Duodenal mucosa (tissue), 2 donors: ENCODE data around the gene POLR3K.

Experiments
- H3K27ac ChIP-seq: one replicate; pipeline ENCODE4 v1.7.0; 2013; ENCODE audit warnings: low read depth, low read length
- H3K27me3 ChIP-seq, 2 donors: one replicate each; pipeline ENCODE4 v1.7.0; 2013; ENCODE audit warnings: low read length in 2 of 2, control low read depth in 1 of 2; ENCODE audit not compliant: insufficient read depth in 2 of 2, control insufficient read depth in 1 of 2
- H3K36me3 ChIP-seq, 2 donors: one replicate each; pipeline ENCODE4 v1.7.0; 2013; ENCODE audit warnings: low read length in 2 of 2, control low read depth in 1 of 2; ENCODE audit not compliant: insufficient read depth in 2 of 2, control insufficient read depth in 1 of 2
- H3K4me1 ChIP-seq, 2 donors: one replicate each; pipeline ENCODE4 v1.7.0; 2013; ENCODE audit warnings: low read length in 2 of 2, control low read depth in 1 of 2; ENCODE audit not compliant: insufficient read depth in 2 of 2, control insufficient read depth in 1 of 2
- H3K4me3 ChIP-seq, 2 donors: one replicate each; pipeline ENCODE4 v1.7.0; 2013; ENCODE audit warnings: low read length in 2 of 2, low read depth in 1 of 2
- H3K9ac ChIP-seq, 2 donors: one replicate each; pipeline ENCODE4 v1.7.0; 2013; ENCODE audit warnings: low read length in 2 of 2, low read depth in 1 of 2
- H3K9me3 ChIP-seq, 2 donors: one replicate each; pipeline ENCODE4 v1.7.0; 2013; ENCODE audit warnings: low read length in 2 of 2, control low read depth in 1 of 2; ENCODE audit not compliant: control insufficient read depth in 1 of 2

POLR3K gene

DNA sequence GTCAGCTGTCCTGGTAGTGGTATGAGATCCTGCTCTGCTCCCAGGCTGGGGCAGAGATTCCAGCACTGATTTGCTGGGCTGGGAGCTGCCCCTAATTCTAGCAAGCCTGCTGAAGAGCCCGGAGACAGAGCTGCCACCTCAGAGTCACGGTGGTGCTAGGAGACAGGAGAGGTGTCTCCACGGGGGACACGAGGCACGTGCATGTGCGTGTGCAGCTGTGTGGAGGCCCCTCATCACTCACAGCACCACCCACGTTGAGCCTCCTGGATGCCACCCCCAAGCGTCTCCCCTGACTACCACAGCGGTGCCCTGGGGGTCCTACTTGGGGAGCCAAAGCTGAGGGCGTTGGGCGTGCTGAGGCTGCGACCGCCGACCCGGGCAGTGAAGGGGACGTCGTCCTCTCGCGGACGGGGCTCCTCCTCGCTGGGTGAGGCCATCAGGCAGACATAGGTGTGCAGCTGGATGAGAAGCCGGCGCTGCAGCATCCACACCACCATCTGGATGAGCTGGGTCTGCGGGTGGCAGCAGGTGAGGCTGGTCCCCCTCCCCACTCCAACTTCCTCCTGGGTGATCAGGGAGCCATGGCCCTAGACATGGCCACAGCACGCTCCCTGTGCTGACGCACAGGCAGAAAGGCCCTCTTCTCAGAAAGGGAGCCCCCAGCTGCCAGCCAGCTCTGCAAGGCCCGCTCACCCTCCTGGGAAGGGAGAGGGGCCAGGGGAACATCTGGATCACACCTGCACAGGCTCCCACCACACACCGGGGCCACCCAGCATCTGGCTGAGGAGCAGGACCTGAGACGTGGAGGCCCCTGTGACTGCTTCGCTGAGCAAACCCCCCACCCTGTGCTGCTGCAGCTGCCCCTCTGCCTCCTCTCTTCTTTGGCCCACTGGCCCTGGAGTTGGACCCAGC is 36.2 kb upstream of the POLR3K start:
- H3K36me3 ChIP-seq, result peaks cover 8 to 53% of the 10 kb centered on the region in 2 donors
- H3K4me3 ChIP-seq, result no peak overlapping the region
- H3K9ac ChIP-seq, result no peak overlapping the region
- no peak overlapping the region for H3K27ac ChIP-seq
- no peaks in the 10 kb centered on the region for H3K27me3 ChIP-seq
- peaks cover 7 to 10% of the 10 kb centered on the region in 2 donors for H3K4me1 ChIP-seq
- no peaks in the 10 kb centered on the region for H3K9me3 ChIP-seq

DNA sequence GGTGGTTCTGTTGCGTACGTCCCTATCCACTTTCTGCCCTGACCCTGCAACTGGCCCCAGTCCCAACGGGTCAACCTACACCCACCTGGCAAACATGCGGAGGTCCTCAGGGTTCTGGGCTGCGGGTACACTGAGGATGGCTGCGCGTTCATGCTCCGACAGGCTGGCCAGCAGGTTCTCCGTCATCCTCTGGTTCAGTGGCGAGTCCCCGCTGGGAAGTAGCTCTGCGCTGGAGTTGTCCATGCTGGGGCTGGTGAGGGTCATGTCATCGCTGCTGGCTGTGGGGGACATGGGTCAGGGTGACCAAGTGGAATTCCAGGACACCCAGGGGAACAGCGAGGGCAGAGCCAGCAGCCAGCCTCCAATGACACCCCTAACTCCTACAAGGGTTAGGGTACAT is 35.2 kb upstream of the POLR3K start:
- Histone ChIP-seq H3K9me3 (no peaks in the 10 kb centered on the region), H3K27ac (no peak overlapping the region), H3K9ac (no peak overlapping the region), H3K4me1 (peaks cover 15 to 17% of the 10 kb centered on the region in 2 donors), H3K27me3 (no peaks in the 10 kb centered on the region), H3K4me3 (no peak overlapping the region), H3K36me3 (peaks cover 8 to 56% of the 10 kb centered on the region in 2 donors)

DNA sequence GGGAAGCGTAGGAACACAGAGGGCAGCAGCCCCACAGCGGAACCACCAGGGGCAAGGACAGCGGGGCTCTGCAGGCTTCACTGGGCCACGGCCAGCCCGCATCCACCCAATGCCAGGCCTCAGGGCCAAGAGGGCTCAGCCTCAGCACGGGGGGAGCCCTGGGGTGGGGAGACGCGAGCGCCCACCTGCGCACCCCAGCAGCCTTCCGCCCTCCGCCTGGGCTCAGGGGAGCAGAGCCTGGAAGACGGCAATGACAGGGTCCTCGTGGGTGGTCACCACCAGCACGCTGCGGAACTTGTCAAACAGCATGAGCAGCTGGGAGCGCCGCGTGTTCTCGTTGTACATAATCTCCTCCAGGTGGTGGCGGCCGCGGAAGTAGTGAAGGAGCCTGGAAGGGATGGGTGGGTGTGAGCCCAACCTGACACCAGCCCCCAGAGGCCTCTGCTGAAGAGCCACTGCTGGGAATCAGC is 33.1 kb upstream of the POLR3K start:
- Histone ChIP-seq H3K36me3 (peaks cover 8 to 52% of the 10 kb centered on the region in 2 donors), H3K4me3 (no peak overlapping the region), H3K4me1 (peaks cover 15 to 17% of the 10 kb centered on the region in 2 donors), H3K9me3 (no peaks in the 10 kb centered on the region), H3K27me3 (no peaks in the 10 kb centered on the region), H3K27ac (no peak overlapping the region), H3K9ac (no peak overlapping the region)

DNA sequence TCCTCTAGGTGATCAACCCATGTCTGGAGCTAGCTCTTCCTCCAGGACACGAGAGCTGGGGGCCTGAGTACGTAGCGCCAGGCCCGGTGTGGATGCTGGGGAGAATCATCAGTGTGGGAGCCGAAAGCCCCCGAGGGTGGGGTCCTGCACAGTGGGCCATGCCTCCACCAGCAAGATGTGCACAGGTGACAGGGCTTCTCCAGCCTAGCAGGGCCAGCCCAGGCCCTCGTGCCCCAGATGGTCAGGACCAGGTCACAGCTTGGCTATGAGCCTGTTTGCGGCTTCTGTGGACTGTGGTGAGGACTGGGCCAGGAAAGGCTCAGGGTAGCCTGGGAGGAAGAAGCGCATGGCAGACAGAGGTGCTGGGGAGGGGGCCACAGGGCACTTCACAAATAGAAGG is 32.5 kb upstream of the POLR3K start:
- no peaks in the 10 kb centered on the region for H3K27me3 ChIP-seq
- no peak overlapping the region for H3K27ac ChIP-seq
- peaks cover 8 to 52% of the 10 kb centered on the region in 2 donors for H3K36me3 ChIP-seq
- H3K4me1 ChIP-seq, result peaks cover 15 to 17% of the 10 kb centered on the region in 2 donors
- no peak overlapping the region for H3K4me3 ChIP-seq
- H3K9ac ChIP-seq, result no peak overlapping the region
- no peaks in the 10 kb centered on the region for H3K9me3 ChIP-seq

DNA sequence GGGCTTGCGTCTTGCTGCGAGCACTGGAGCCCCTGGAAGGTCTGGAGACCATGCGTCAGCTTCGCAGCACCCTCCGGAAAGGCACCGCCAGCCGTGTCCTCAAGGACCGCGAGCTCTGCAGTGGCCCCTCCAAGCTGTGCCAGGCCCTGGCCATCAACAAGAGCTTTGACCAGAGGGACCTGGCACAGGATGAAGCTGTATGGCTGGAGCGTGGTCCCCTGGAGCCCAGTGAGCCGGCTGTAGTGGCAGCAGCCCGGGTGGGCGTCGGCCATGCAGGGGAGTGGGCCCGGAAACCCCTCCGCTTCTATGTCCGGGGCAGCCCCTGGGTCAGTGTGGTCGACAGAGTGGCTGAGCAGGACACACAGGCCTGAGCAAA is 32.0 kb upstream of the POLR3K start:
- peaks cover 8 to 52% of the 10 kb centered on the region in 2 donors for H3K36me3 ChIP-seq
- H3K27me3 ChIP-seq, result no peaks in the 10 kb centered on the region
- H3K9ac ChIP-seq, result no peak overlapping the region
- H3K9me3 ChIP-seq, result no peaks in the 10 kb centered on the region
- H3K27ac ChIP-seq, result peak overlapping the region; percentile 52
- H3K4me1 ChIP-seq, result peaks cover 15 to 17% of the 10 kb centered on the region in 2 donors
- no peak overlapping the region for H3K4me3 ChIP-seq

DNA sequence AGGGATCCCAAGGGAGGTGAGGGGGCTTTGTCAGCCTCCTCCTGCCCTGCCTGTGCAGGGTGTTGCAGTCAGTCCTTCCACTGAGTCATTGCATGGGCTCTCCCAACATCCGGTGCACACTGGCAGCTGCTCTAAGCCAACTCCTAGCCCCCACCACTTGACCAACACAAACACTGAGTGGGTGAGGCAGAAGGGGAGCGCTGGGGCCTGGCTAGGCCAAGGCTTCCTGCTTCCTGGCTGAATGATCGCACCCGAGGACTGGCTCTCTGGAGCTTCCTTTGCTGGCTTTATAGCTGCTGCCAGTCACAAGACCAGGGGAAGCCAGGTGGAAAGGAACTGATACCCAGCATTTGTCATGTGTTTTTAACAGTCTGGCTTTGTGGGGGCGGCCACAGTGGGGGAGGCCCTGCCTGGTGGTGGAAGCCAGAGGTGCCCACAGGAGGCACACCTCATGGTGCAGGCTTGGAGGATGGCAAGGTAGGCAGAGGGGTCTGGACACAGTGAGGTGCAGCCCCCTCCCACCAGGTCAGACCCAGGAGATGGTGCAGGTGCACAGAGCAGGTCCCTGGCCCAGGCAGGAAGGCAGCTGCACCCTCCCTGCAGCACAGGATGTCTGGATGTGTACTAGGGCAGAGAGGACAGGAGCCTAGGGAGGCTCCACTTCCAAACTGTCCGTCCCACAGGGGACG is 31.5 kb upstream of the POLR3K start:
- H3K36me3 ChIP-seq, result peaks cover 8 to 56% of the 10 kb centered on the region in 2 donors
- no peak overlapping the region for H3K4me3 ChIP-seq
- peak overlapping the region; percentile 52 for H3K27ac ChIP-seq
- no peak overlapping the region for H3K9ac ChIP-seq
- peaks cover 15 to 17% of the 10 kb centered on the region in 2 donors for H3K4me1 ChIP-seq
- no peaks in the 10 kb centered on the region for H3K27me3 ChIP-seq
- no peaks in the 10 kb centered on the region for H3K9me3 ChIP-seq

DNA sequence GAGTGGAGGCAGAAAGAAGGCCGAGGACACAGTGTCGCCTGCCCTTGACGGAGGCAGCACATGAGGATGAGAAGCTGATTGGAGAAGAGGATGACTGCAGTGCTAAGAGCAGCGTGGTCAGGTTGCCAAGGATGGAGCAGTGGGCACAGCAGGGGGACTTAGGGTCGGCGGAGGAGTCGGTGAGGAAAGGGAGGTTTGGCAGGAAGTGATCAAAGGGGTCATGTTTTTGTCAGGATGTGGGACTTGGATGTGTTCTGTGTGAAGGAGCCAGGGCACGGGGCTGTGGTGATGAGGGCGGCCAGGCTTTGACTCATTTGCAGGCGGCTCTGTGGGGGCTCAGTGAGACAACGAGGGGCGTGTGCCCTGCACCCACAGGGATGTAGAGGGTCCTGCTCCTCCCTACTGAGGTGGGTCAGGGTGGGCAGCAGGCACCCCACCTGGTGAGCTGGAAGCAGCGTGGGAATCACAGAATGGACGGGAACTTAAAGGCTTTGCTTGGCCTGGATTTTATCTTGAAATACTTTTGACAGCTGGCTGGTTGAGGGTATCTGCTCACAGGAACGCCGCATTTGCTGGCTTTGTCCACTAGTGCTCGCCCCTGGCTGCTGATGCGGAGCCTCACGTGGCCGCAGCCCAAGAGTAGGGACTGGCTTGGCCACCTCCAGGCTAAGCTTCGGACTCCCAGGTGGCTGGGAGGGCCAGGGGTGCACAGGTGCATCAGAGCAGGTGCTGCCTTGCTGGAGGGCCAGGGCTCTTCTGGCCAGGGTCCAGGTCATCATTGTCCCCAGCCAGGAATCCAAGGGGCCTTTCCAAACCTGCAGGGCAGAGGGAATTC is 30.6 kb upstream of the POLR3K start:
- H3K27ac ChIP-seq, result no peak overlapping the region
- H3K36me3 ChIP-seq, result peaks cover 7 to 52% of the 10 kb centered on the region in 2 donors
- H3K27me3 ChIP-seq, result no peaks in the 10 kb centered on the region
- peaks cover 17 to 21% of the 10 kb centered on the region in 2 donors for H3K4me1 ChIP-seq
- no peaks in the 10 kb centered on the region for H3K9me3 ChIP-seq
- no peak overlapping the region for H3K9ac ChIP-seq
- no peak overlapping the region for H3K4me3 ChIP-seq

DNA sequence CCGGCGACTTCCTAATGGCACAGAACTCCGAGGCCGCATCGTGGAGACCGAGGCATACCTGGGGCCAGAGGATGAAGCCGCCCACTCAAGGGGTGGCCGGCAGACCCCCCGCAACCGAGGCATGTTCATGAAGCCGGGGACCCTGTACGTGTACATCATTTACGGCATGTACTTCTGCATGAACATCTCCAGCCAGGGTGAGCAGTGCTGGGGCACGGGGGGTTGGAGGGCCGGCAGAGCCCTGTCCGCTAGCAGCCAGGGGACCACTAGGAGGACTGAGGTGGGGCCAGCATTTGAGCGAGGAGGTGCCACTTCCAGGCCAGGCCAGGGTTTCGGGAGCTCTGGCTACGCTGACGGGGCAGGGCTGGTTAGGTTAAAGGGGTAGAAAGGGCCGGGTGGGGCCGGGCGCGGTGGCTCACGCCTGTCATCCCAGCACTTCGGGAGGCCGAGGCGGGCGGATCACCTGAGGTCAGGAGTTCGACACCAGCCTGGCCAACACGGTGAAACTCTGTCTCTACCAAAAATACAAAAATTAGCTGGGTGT is 29.7 kb upstream of the POLR3K start:
- H3K27me3 ChIP-seq, result no peaks in the 10 kb centered on the region
- no peaks in the 10 kb centered on the region for H3K9me3 ChIP-seq
- H3K27ac ChIP-seq, result no peak overlapping the region
- H3K9ac ChIP-seq, result no peak overlapping the region
- H3K4me1 ChIP-seq, result peaks cover 21 to 27% of the 10 kb centered on the region in 2 donors
- H3K36me3 ChIP-seq, result peaks cover 0 to 45% of the 10 kb centered on the region in 2 donors
- H3K4me3 ChIP-seq, result no peak overlapping the region

DNA sequence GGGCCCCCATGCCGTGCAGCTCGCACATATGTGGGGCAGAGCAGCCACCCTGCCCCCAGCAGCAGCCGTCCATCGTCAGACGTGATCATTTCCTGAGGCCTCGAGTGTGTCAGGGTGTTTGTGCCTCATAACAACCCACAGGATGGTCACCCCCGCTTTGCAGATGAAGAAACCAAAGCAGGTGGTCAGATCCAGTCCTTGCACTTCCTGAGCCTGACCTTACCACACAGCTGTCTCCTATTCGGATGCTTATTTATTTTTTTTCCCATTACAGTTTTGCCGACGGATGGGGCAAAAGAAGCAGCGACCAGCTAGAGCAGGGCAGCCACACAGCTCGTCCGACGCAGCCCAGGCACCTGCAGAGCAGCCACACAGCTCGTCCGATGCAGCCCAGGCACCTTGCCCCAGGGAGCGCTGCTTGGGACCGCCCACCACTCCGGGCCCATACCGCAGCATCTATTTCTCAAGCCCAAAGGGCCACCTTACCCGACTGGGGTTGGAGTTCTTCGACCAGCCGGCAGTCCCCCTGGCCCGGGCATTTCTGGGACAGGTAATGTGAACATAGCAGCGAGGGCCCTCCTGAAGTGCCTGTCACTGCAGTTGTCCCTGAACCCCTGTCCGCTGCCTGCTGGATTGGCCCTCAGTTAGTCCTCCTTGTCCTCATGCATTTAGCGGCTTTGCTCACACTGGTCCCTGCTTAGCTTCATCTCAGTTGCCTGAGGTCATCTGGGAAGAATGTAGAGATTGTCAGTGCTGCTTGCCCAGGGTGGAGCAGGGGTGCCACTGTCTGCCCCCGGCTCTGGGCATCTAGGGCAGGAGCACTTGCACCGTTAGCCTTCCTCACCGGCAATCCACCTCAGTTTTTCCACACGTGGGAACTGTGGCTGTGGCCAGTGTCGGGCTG is 26.0 kb upstream of the POLR3K start:
- no peak overlapping the region for H3K9ac ChIP-seq
- H3K9me3 ChIP-seq, result no peaks in the 10 kb centered on the region
- peak overlapping the region; percentile 70 to 87 for H3K4me3 ChIP-seq
- peaks cover 0 to 15% of the 10 kb centered on the region in 2 donors for H3K36me3 ChIP-seq
- no peaks in the 10 kb centered on the region for H3K27me3 ChIP-seq
- no peak overlapping the region for H3K27ac ChIP-seq
- H3K4me1 ChIP-seq, result peaks cover 33 to 40% of the 10 kb centered on the region in 2 donors
